ENCODE measurements around the gene ALS2. TPM values are rescaled to one million over a fixed set of nuclear protein-coding genes. Genes with fewer than 3 reads are reported as not detected.

The ALS2 gene
- total RNA-seq, 2 donors from 2014 or later = 14.8 to 16.3 TPM

GRCh38 chr2:201746551-201746950, 34.2 kb downstream of the ALS2 start:
- H3K4me3 ChIP-seq = no peak overlapping the region
- H3K9me3 ChIP-seq = no peaks in the 10 kb centered on the region
- TF ChIP-seq POLR2AphosphoS5 (IDR thresholded peaks at IDR 0.05) (no peak), POLR2A (IDR thresholded peaks at IDR 0.05) (no peak), CTCF (IDR thresholded peaks at IDR 0.05) (no peak)
- H3K36me3 ChIP-seq = no peaks in the 10 kb centered on the region
- no peak overlapping the region for H3K27ac ChIP-seq
- WGBS = 86% methylated on average over 6 of the region's 6 CpGs
- H3K4me1 ChIP-seq (replicated peaks) = no peaks in the 10 kb centered on the region
- no peaks in the 10 kb centered on the region for H3K27me3 ChIP-seq (replicated peaks; ENCODE audit: insufficient read depth)
- no peak for DNase-seq (ENCODE audit: low spot score)
- intact Hi-C loops (cut with DNase I) = no loop called here

- DNase-seq (ENCODE audit: low spot score) = no peak
- Histone ChIP-seq H3K4me1 (replicated peaks) (no peaks in the 10 kb centered on the region), H3K27ac (no peak overlapping the region), H3K27me3 (replicated peaks; ENCODE audit: insufficient read depth) (no peaks in the 10 kb centered on the region), H3K4me3 (no peak overlapping the region), H3K9me3 (no peaks in the 10 kb centered on the region), H3K36me3 (no peaks in the 10 kb centered on the region)
- no peak for TF ChIP-seq POLR2A (IDR thresholded peaks at IDR 0.05)
- TF ChIP-seq CTCF (IDR thresholded peaks at IDR 0.05) = no peak
- TF ChIP-seq POLR2AphosphoS5 (IDR thresholded peaks at IDR 0.05) = no peak
- intact Hi-C loops (cut with DNase I) = no loop called here
- WGBS = 59% methylated on average over 2 of the region's 2 CpGs
These were observed 45.2 kb downstream of the ALS2 start for GRCh38 chr2:201735486-201735885.

GRCh38 chr2:201734111-201734510, 46.6 kb downstream of the ALS2 start:
- intact Hi-C loops (cut with DNase I) = no loop called here
- 87% methylated on average over 4 of the region's 4 CpGs for WGBS
- H3K4me1 ChIP-seq (replicated peaks) = no peaks in the 10 kb centered on the region
- H3K27ac ChIP-seq = no peak overlapping the region
- H3K4me3 ChIP-seq = no peak overlapping the region
- DNase-seq (ENCODE audit: low spot score) = no peak
- no peaks in the 10 kb centered on the region for H3K27me3 ChIP-seq (replicated peaks; ENCODE audit: insufficient read depth)
- no peaks in the 10 kb centered on the region for H3K36me3 ChIP-seq
- TF ChIP-seq POLR2A (IDR thresholded peaks at IDR 0.05) (no peak), POLR2AphosphoS5 (IDR thresholded peaks at IDR 0.05) (no peak), CTCF (IDR thresholded peaks at IDR 0.05) (no peak)
- H3K9me3 ChIP-seq = no peaks in the 10 kb centered on the region

GRCh38 chr2:201733544-201733943, 47.2 kb downstream of the ALS2 start:
- H3K9me3 ChIP-seq = no peaks in the 10 kb centered on the region
- H3K4me3 ChIP-seq = no peak overlapping the region
- intact Hi-C loops (cut with DNase I) = no loop called here
- H3K27me3 ChIP-seq (replicated peaks; ENCODE audit: insufficient read depth) = no peaks in the 10 kb centered on the region
- WGBS = 84% methylated on average over 1 of the region's 1 CpG
- no peaks in the 10 kb centered on the region for H3K36me3 ChIP-seq
- DNase-seq (ENCODE audit: low spot score) = no peak
- no peak overlapping the region for H3K27ac ChIP-seq
- no peak for TF ChIP-seq CTCF (IDR thresholded peaks at IDR 0.05)
- no peak for TF ChIP-seq POLR2AphosphoS5 (IDR thresholded peaks at IDR 0.05)
- TF ChIP-seq POLR2A (IDR thresholded peaks at IDR 0.05) = no peak
- no peaks in the 10 kb centered on the region for H3K4me1 ChIP-seq (replicated peaks)

- DNase-seq (ENCODE audit: low spot score) = no peak
- WGBS = 89% methylated on average over 5 of the region's 5 CpGs
- no peaks in the 10 kb centered on the region for H3K9me3 ChIP-seq
- no peaks in the 10 kb centered on the region for H3K4me1 ChIP-seq (replicated peaks)
- TF ChIP-seq POLR2A (IDR thresholded peaks at IDR 0.05) (no peak), POLR2AphosphoS5 (IDR thresholded peaks at IDR 0.05) (no peak), CTCF (IDR thresholded peaks at IDR 0.05) (no peak)
- H3K27ac ChIP-seq = no peak overlapping the region
- H3K36me3 ChIP-seq = peaks cover 0 to 5% of the 10 kb centered on the region in 2 donors
- H3K27me3 ChIP-seq (replicated peaks; ENCODE audit: insufficient read depth) = no peaks in the 10 kb centered on the region
- H3K4me3 ChIP-seq = no peak overlapping the region
- intact Hi-C loops (cut with DNase I) = no loop called here
These were observed 50.0 kb downstream of the ALS2 start for GRCh38 chr2:201730651-201731285.

All from prostate gland (tissue), 2 donors.